ENCODE data around the gene CD164L2.

The CD164L2 gene

GRCh38 chr1:27365372-27366112, 17.6 kb downstream of the CD164L2 start (continued):
- TF ChIP-seq ZNF692 (tag by site-specific recombination; IDR thresholded peaks at IDR 0.05) (no peak), ZNF184 (tag by site-specific recombination; IDR thresholded peaks at IDR 0.05) (no peak), ZNF585B (tag by site-specific recombination; IDR thresholded peaks at IDR 0.05) (no peak), ZNF112 (tag by site-specific recombination; IDR thresholded peaks at IDR 0.05) (no peak), ZNF785 (tag by site-specific recombination; IDR thresholded peaks at IDR 0.05) (no peak), SP7 (tag by site-specific recombination; IDR thresholded peaks at IDR 0.05) (no peak), ZNF580 (tag by site-specific recombination; IDR thresholded peaks at IDR 0.05) (no peak), ZNF529 (tag by site-specific recombination; IDR thresholded peaks at IDR 0.05; ENCODE audit: insufficient replicate concordance) (no peak), PATZ1 (tag by site-specific recombination; IDR thresholded peaks at IDR 0.05) (peak; percentile 83), ZNF350 (tag by site-specific recombination; IDR thresholded peaks at IDR 0.05) (no peak), RBAK (tag by site-specific recombination; IDR thresholded peaks at IDR 0.05) (no peak), ZNF530 (tag by site-specific recombination; IDR thresholded peaks at IDR 0.05; ENCODE audit: low read depth) (no peak), IKZF3 (tag by site-specific recombination; IDR thresholded peaks at IDR 0.05) (peak; percentile 74), ZNF23 (tag by site-specific recombination; IDR thresholded peaks at IDR 0.05; ENCODE audit: borderline replicate concordance) (no peak), ZFP37 (tag by site-specific recombination; IDR thresholded peaks at IDR 0.05) (no peak), ZNF114 (tag by site-specific recombination; IDR thresholded peaks at IDR 0.05) (no peak), ZNF510 (tag by site-specific recombination; IDR thresholded peaks at IDR 0.05; ENCODE audit: insufficient replicate concordance) (no peak), ZNF624 (tag by site-specific recombination; IDR thresholded peaks at IDR 0.05) (no peak), WT1 (tag by site-specific recombination; IDR thresholded peaks at IDR 0.05) (no peak), ZSCAN23 (tag by site-specific recombination; IDR thresholded peaks at IDR 0.05) (no peak), ZNF169 (tag by site-specific recombination; IDR thresholded peaks at IDR 0.05) (no peak), ZNF621 (tag by site-specific recombination; IDR thresholded peaks at IDR 0.05) (no peak), TRIM28 (IDR thresholded peaks at IDR 0.05; ENCODE audit: borderline replicate concordance, low read length) (peak; percentile 22; the same call in 1 of the 2 replicates)
- TF ChIP-seq, protein P1, sequence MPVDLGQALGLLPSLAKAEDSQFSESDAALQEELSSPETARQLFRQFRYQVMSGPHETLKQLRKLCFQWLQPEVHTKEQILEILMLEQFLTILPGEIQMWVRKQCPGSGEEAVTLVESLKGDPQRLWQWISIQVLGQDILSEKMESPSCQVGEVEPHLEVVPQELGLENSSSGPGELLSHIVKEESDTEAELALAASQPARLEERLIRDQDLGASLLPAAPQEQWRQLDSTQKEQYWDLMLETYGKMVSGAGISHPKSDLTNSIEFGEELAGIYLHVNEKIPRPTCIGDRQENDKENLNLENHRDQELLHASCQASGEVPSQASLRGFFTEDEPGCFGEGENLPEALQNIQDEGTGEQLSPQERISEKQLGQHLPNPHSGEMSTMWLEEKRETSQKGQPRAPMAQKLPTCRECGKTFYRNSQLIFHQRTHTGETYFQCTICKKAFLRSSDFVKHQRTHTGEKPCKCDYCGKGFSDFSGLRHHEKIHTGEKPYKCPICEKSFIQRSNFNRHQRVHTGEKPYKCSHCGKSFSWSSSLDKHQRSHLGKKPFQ (tag by site-specific recombination; IDR thresholded peaks at IDR 0.05): no peak
- TF ChIP-seq, protein P2, sequence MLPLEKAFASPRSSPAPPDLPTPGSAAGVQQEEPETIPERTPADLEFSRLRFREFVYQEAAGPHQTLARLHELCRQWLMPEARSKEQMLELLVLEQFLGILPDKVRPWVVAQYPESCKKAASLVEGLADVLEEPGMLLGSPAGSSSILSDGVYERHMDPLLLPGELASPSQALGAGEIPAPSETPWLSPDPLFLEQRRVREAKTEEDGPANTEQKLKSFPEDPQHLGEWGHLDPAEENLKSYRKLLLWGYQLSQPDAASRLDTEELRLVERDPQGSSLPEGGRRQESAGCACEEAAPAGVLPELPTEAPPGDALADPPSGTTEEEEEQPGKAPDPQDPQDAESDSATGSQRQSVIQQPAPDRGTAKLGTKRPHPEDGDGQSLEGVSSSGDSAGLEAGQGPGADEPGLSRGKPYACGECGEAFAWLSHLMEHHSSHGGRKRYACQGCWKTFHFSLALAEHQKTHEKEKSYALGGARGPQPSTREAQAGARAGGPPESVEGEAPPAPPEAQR (tag by site-specific recombination; IDR thresholded peaks at IDR 0.05): no peak
- TF ChIP-seq, protein P3, sequence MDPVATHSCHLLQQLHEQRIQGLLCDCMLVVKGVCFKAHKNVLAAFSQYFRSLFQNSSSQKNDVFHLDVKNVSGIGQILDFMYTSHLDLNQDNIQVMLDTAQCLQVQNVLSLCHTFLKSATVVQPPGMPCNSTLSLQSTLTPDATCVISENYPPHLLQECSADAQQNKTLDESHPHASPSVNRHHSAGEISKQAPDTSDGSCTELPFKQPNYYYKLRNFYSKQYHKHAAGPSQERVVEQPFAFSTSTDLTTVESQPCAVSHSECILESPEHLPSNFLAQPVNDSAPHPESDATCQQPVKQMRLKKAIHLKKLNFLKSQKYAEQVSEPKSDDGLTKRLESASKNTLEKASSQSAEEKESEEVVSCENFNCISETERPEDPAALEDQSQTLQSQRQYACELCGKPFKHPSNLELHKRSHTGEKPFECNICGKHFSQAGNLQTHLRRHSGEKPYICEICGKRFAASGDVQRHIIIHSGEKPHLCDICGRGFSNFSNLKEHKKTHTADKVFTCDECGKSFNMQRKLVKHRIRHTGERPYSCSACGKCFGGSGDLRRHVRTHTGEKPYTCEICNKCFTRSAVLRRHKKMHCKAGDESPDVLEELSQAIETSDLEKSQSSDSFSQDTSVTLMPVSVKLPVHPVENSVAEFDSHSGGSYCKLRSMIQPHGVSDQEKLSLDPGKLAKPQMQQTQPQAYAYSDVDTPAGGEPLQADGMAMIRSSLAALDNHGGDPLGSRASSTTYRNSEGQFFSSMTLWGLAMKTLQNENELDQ (tag by site-specific recombination; IDR thresholded peaks at IDR 0.05; ENCODE audit: low read depth): no peak

Data from HEK293 (cell line).